D341Med (cell line): ENCODE results near the gene MARS2.
"Not testable (repeated sequence)": the region's sequence is repeated elsewhere in the genome, so short reads cannot be mapped to it uniquely, and the experiment has no call there.

Experiments used
- DNase-seq: peaks from one replicate; pipeline ENCODE4 v3.0.0; 2012; ENCODE audit warnings: low spot score

The MARS2 gene

GRCh38 chr2:197706839-197707207 is 1.7 kb downstream of the MARS2 start:
- DNase-seq, result peak; percentile 21

GRCh38 chr2:197707316-197708213 is 2.4 kb downstream of the MARS2 start:
- DNase-seq, result peak; percentile 16

GRCh38 chr2:197708331-197708730 is 3.2 kb downstream of the MARS2 start:
- no peak for DNase-seq

GRCh38 chr2:197709140-197709539 is 4.0 kb downstream of the MARS2 start:
- DNase-seq, result not testable (repeated sequence)

GRCh38 chr2:197710424-197711042 is 5.4 kb downstream of the MARS2 start:
- DNase-seq, result no peak

GRCh38 chr2:197711578-197711977 is 6.4 kb downstream of the MARS2 start:
- DNase-seq, result no peak

- no peak for DNase-seq
These were observed 8.1 kb downstream of the MARS2 start for GRCh38 chr2:197713271-197713670.

GRCh38 chr2:197717863-197718262 is 12.7 kb downstream of the MARS2 start:
- DNase-seq, result no peak

- no peak for DNase-seq
These were observed 21.8 kb downstream of the MARS2 start for GRCh38 chr2:197727011-197727410.

- not testable (repeated sequence) for DNase-seq
These were observed 23.7 kb downstream of the MARS2 start for GRCh38 chr2:197728555-197729544.

GRCh38 chr2:197740200-197740599 is 35.0 kb downstream of the MARS2 start:
- no peak for DNase-seq
